ENCODE measurements around the gene G6PD.
"Not testable (repeated sequence)": the region's sequence is repeated elsewhere in the genome, so short reads cannot be mapped to it uniquely, and the experiment has no call there.

G6PD gene

GRCh38 chrX:154546354-154547244 lies at the start of gene G6PD:
G6PD (minus strand) TSS chrX:154546846; CDS start chrX:154546155, 691 bp downstream.
- FAIRE-seq, result no peak
- DNase-seq (ENCODE audit: insufficient read length, low spot score), result peak; percentile 49

DNA sequence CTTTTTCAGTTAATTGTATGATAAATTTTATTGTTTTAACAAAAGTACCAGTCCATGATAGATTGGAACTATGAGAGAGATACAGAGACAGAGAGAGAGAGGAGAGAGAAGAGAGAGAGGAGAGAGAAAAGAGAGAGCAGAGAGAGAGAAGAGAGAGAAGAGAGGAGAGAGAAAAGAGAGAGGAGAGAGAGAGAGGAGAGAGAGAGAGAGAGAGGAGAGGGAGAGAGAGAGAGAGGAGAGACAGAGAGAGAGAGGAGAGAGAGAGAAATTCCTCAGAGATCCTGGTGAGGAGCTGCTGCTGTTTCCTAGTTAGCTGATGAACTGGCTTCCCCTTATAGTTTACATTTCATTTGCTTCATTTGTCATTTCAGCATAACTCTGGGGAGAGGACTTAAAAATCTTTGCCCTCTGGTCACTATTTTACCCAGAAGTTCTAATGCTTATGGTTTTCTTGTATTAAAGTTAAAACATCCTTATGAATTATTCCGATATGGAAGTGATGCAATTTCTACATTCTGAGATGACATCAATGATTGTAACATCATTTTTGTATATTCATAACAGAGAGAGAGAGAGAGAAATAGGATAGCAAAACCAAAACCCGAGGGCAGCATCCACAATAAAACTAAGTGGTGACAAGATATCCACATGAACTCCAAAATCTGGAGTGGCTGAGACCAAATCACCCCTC lies 49.1 kb upstream of the G6PD start:
- FAIRE-seq (no peak), DNase-seq (ENCODE audit: insufficient read length, low spot score) (no peak)

DNA sequence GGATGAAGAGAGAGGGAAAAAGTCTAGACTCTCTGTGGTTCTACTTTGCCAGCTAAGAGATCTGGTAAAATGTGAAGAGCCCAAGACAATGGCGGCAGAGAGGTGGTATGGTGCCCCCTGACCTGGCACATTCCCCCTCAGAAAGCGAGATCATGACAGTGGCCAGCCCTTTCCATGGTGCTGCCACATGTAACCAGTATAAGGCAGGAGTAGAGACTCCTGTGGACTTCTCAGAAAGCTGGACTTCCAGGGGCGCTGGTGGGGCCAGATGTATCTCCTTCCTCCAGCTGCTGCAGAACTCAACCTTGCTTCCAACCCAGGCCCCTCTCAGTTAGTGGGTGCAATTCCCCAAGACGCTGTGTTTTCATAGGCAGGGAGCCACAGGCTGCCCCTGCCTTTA lies 47.8 kb upstream of the G6PD start:
- FAIRE-seq, result no peak
- DNase-seq (ENCODE audit: insufficient read length, low spot score), result no peak

DNA sequence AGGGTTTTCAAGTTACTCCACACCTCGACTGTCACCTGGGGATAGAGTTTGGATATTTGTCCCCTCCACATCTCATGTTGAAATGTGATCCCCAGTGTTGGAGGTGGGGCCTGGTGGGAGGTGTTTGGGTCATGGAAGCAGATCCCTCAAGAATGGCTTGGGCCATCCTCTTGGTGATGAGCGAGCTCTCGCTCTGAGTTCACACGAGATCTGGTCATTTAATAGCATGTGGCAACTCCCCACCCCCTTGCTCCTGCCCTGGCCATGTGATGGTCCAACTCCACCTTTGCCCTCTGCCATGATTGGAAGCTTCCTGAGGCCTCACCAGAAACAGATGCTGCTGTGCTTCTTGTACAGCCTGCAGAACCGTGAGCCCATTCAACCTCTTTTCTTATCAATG lies 46.6 kb upstream of the G6PD start:
- FAIRE-seq (no peak), DNase-seq (ENCODE audit: insufficient read length, low spot score) (no peak)

GRCh38 chrX:154592505-154592904 lies 45.9 kb upstream of the G6PD start:
- no peak for DNase-seq (ENCODE audit: insufficient read length, low spot score)
- FAIRE-seq, result no peak

DNA sequence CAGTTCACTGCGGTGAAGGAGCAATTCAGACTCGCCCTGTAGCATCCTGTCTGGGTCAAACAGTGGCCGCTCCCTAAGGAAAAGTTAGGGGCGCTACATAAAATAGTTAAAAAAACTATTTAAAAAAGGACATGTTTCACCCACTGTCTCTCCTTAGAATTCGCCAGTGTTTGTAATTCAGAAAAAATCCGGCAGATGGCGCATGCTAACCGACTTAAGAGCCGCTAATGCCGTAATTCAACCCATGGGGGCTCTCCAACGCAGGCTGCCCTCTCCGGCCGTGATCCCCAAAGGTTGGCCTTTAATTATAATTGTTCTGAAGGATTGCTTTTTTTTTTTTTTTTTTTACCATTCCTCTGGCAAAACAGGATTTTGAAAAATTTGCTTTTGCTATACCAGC lies 43.8 kb upstream of the G6PD start:
- FAIRE-seq, result peak; percentile 91
- not testable (repeated sequence) for DNase-seq (ENCODE audit: insufficient read length, low spot score)

GRCh38 chrX:154584585-154585183 lies 38.0 kb upstream of the G6PD start, which contains the start of gene CTAG1A:
CTAG1A (plus strand) TSS chrX:154585133; CDS start chrX:154585207, 74 bp downstream.
- not testable (repeated sequence) for FAIRE-seq; DNase-seq (ENCODE audit: insufficient read length, low spot score)

- DNase-seq (ENCODE audit: insufficient read length, low spot score); FAIRE-seq: not testable (repeated sequence)
Observed at GRCh38 chrX:154582994-154583393, 36.3 kb upstream of the G6PD start.

DNA sequence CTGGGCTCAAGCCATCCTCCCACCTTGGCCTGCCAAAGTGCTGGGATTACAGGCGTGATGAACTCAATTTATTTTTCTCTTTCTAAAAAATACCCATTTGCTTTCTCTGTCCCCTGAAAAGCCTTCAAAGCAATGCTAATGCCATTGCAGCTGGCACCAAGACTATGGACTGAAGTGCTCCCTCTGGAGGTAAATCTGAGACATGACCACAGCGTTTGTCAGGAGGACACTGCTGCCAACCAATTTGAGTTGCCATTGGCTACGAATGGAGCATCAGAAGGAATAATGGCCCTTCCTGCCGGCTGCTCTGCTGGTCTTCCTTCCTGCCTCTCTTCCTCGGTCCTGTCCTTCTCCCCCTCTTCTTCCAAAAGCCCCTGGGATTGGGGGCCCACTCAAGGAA lies 28.4 kb upstream of the G6PD start:
- not testable (repeated sequence) for DNase-seq (ENCODE audit: insufficient read length, low spot score)
- peak; percentile 97 for FAIRE-seq

GRCh38 chrX:154573061-154573460 lies 26.4 kb upstream of the G6PD start:
- DNase-seq (ENCODE audit: insufficient read length, low spot score); FAIRE-seq: not testable (repeated sequence)

- not testable (repeated sequence) for DNase-seq (ENCODE audit: insufficient read length, low spot score); FAIRE-seq
Observed at GRCh38 chrX:154570361-154570760, 23.7 kb upstream of the G6PD start.

DNA sequence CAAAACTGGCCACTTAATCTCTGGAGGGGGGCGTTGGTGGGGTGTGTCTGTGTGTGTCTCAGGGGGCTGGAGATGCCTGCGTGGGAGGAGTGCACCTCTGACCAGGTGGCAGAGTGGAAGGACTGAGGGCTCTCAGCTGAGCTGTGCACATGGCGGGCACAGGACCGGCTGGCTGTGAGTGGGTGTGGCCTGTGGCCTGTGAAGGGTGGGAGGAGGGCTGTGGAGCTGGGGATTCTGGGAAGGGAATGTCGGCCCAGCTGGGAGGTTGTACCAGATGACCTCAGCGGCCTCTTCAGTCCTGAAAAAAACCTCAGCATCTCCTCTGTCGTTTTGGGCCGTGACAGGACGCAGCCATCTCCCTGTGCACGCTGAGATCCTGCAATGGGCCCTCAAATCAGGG lies 15.6 kb upstream of the G6PD start:
- FAIRE-seq, result not testable (repeated sequence)

DNA sequence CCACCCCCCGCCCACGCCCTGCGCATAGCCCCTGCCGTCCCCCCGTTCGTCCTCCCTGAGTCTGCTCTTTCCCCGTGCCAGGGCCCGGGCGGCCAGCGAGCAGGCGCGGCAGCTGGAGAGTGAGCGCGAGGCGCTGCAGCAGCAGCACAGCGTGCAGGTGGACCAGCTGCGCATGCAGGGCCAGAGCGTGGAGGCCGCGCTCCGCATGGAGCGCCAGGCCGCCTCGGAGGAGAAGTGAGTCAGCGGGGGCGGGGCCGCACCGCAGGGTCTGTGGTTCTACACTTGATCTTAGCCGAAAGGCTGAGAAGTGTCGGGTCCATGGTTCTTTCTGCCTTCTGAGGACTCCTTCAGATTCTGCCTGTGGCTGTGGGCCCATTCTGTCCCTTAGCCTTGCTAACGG lies 13.7 kb upstream of the G6PD start:
- not testable (repeated sequence) for FAIRE-seq; DNase-seq (ENCODE audit: insufficient read length, low spot score)

More for the DNA sequence above, 15.6 kb upstream of the G6PD start:
- not testable (repeated sequence) for DNase-seq (ENCODE audit: insufficient read length, low spot score)

DNA sequence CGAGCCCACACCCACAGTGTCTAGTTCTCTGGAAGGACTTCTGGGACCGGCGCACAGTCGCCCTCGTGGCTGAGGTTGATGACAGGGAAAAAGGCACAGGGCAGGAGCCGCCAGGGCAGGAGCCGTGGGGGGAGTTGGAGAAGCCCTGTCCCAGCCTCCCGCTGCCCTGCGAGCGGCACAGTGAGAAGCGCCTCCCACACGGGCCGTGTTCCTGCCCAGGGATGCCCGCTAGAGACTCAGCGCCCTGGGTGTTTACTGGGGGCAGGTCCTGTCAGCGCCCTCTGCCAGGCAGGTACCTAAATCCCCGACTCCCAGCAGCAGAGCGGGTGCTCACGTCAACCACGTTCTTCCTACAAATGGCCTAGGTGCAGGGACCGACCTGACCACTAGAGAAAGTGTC lies 12.2 kb upstream of the G6PD start:
- FAIRE-seq; DNase-seq (ENCODE audit: insufficient read length, low spot score): not testable (repeated sequence)

GRCh38 chrX:154558060-154558690 lies 11.5 kb upstream of the G6PD start:
- FAIRE-seq; DNase-seq (ENCODE audit: insufficient read length, low spot score): not testable (repeated sequence)

GRCh38 chrX:154552112-154552806 lies 5.6 kb upstream of the G6PD start:
- peak; percentile 76 for FAIRE-seq
- not testable (repeated sequence) for DNase-seq (ENCODE audit: insufficient read length, low spot score)

DNA sequence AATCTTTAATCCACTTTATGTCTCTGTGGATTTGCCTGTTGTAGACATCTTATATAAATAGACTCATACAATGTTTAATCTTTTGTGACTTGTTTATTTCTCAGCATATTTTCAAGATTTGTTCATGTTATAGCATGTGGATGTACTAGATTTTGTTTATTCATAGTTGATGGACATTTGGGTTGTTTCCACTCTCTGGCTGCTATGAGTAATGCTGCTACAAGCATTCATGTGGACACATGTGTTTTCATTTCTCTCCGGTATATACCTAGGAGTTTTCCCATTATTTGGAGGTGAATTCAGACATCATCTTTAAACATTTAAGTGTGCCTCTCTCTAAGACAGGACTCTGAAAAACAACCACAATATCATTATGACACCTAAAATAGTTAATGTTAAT lies 3.1 kb upstream of the G6PD start:
- no peak for FAIRE-seq
- no peak for DNase-seq (ENCODE audit: insufficient read length, low spot score)

DNA sequence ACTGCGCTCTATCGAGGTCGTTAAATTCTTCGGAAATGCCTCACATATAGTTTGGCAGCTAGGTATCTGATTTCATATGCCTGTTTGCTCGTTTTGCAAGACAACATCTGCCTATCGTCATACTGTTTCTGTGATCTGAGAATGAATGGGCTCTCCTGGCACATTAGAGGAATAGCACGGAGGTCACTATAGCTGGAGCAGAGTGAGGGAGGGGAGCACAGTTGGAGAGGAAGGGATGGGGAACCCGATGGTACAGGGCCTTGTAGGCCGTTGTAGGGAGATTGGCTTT lies 1.3 kb upstream of the G6PD start:
- DNase-seq (ENCODE audit: insufficient read length, low spot score) (no peak), FAIRE-seq (no peak)

DNA sequence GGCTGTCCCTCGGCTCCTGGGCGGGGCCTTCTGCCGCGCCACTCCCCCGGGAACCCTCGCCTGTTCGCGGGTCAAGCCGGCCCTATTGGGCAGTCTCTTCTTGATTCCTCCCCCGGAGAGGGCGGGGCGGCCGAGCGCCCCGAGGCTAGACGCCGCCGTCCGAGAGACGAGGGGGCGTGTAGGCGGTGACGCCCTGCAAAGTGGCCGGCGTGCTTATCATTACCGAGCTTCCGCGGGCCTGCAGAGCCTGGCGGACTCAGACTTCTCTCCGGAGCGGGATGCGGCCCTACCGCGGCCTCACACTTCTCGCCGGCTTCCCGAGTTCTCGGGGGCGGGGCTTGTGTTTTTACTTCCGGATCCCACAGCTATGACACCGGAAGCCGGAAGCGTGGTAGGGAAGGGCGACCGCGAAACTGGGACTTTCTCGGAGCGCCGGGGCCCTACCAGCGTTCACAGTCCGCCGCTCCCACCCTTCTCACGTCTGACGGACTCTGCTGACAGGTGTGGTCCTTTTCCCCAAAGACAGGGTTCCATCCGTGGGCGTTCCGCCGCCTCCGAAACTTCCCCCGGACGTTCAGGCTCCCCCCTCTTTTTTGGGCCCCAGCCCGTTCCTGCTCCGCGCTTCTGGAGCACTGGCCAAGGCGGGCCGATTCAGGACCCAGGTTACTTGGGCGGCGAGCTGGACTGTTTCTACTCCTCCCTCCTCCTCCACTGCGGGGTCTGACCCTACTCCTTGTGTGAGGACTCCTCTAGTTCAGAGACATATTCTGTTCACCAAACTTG lies 790 bp upstream of the G6PD start, which contains the start of gene IKBKG:
Gene IKBKG (plus strand): TSS at position 376 of the 783 bp plus-strand sequence. CDS start 4,383 bp downstream, outside the sequence.
- peak; percentile 74 for DNase-seq (ENCODE audit: insufficient read length, low spot score)
- FAIRE-seq, result peak; percentile 95

All from GM19239 (cell line).